G401 (cell line): ENCODE results near the gene IGFLR1. TPM values are rescaled to one million over a fixed set of nuclear protein-coding genes. Genes with fewer than 3 reads are reported as not detected.
"Not testable (repeated sequence)": the region's sequence is repeated elsewhere in the genome, so short reads cannot be mapped to it uniquely, and the experiment has no call there.

ENCODE experiments used
- DNase-seq: peaks from one replicate; pipeline ENCODE4 v3.0.0-alpha.2; 2015; ENCODE audit warnings: low spot score
- in situ Hi-C: cut with HindIII; loops from 2 replicates; pipeline ENCODE4 v1.10.0; 2016; ENCODE audit warnings: low sequenced_read_pairs, mixed read lengths
- total RNA-seq: library from RNA; depleted of rRNA; stranded (reverse); fragments of >200 nt; shearing (Covaris generic); gene quantifications from 2 replicates; pipeline ENCODE4 v1.2.3, GENCODE V29; 2014; rRNA removed

IGFLR1 gene
- total RNA-seq, 1 experiment from 2014 or later, result 4.0 TPM

GRCh38 chr19:35693422-35693821 lies 48.8 kb downstream of the IGFLR1 start:
- in situ Hi-C loops, result loop anchor here (10.0 kb wide), 1 partner anchor 141 kb away; no protein-coding TSS in a partner anchor
- no peak for DNase-seq

- DNase-seq, result no peak
- in situ Hi-C loops, result loop anchor here (10.0 kb wide), 1 partner anchor 143 kb away; no protein-coding TSS in a partner anchor
Observed at GRCh38 chr19:35692010-35692409, 50.2 kb downstream of the IGFLR1 start.

GRCh38 chr19:35691106-35691505 lies 51.1 kb downstream of the IGFLR1 start:
- in situ Hi-C loops, result loop anchor here (10.0 kb wide), 1 partner anchor 144 kb away; no protein-coding TSS in a partner anchor
- DNase-seq, result not testable (repeated sequence)

- no peak for DNase-seq
- in situ Hi-C loops, result loop anchor here (10.0 kb wide), 1 partner anchor 145 kb away; no protein-coding TSS in a partner anchor
Observed at GRCh38 chr19:35689836-35690235, 52.4 kb downstream of the IGFLR1 start.

Other genes starting within 250 kb of the IGFLR1 start
- gene DMKN, start 228.8 kb downstream of the IGFLR1 start, total RNA-seq, result 85.4 and 136 TPM in 2 replicates
- not detected in 2 replicates for gene SBSN, start 214.1 kb downstream of the IGFLR1 start, total RNA-seq
- gene GAPDHS, start 209.0 kb downstream of the IGFLR1 start, total RNA-seq, result 3.2 TPM in 1 of 2 replicates, not detected in the other
- 208 and 254 TPM in 2 replicates for gene TMEM147, start 196.8 kb downstream of the IGFLR1 start, total RNA-seq
- gene ATP4A, start 178.8 kb downstream of the IGFLR1 start, total RNA-seq, result not detected in 2 replicates
- not detected in 2 replicates for gene PMIS2, start 156.3 kb downstream of the IGFLR1 start, total RNA-seq
- gene HAUS5, start 129.7 kb downstream of the IGFLR1 start, total RNA-seq, result 21.5 and 32.4 TPM in 2 replicates
- gene RBM42, start 113.4 kb downstream of the IGFLR1 start, total RNA-seq, result 108 and 119 TPM in 2 replicates
- gene ETV2, start 100.7 kb downstream of the IGFLR1 start, total RNA-seq, result not detected in 2 replicates
- 284 and 429 TPM in 2 replicates for gene COX6B1, start 94.1 kb downstream of the IGFLR1 start, total RNA-seq
- 0.62 TPM in 1 of 2 replicates, not detected in the other for gene UPK1A, start 75.9 kb downstream of the IGFLR1 start, total RNA-seq
- 0.17 TPM in 1 of 2 replicates, not detected in the other for gene ZBTB32, start 37.9 kb downstream of the IGFLR1 start, total RNA-seq
- 2.5 and 4.6 TPM in 2 replicates for gene KMT2B, start 24.4 kb downstream of the IGFLR1 start, total RNA-seq
- gene U2AF1L4, start 3.0 kb upstream of the IGFLR1 start, total RNA-seq, result 6.3 and 44.4 TPM in 2 replicates
- gene PSENEN, start 3.2 kb upstream of the IGFLR1 start, total RNA-seq, result 63.1 and 65.0 TPM in 2 replicates
- 0.80 and 9.2 TPM in 2 replicates for gene LIN37, start 6.1 kb upstream of the IGFLR1 start, total RNA-seq
- gene HSPB6, start 14.6 kb upstream of the IGFLR1 start, total RNA-seq, result not detected in 2 replicates
- gene PROSER3, start 15.7 kb upstream of the IGFLR1 start, total RNA-seq, result 7.9 and 11.9 TPM in 2 replicates
- 1.7 and 4.6 TPM in 2 replicates for gene ARHGAP33, start 33.1 kb upstream of the IGFLR1 start, total RNA-seq
- gene PRODH2, start 70.4 kb upstream of the IGFLR1 start, total RNA-seq, result not detected in 2 replicates
- gene NPHS1, start 110.1 kb upstream of the IGFLR1 start, total RNA-seq, result 0.18 TPM in 1 of 2 replicates, not detected in the other
- 3.0 and 5.2 TPM in 2 replicates for gene KIRREL2, start 114.5 kb upstream of the IGFLR1 start, total RNA-seq
- 121 and 133 TPM in 2 replicates for gene APLP1, start 126.1 kb upstream of the IGFLR1 start, total RNA-seq
- 4.1 and 8.4 TPM in 2 replicates for gene NFKBID, start 158.1 kb upstream of the IGFLR1 start, total RNA-seq
- not detected in 2 replicates for gene HCST, start 160.1 kb upstream of the IGFLR1 start, total RNA-seq
- 7.3 TPM in 1 of 2 replicates, not detected in the other for gene TYROBP, start 165.8 kb upstream of the IGFLR1 start, total RNA-seq
- gene LRFN3, start 193.9 kb upstream of the IGFLR1 start, total RNA-seq, result 6.2 and 15.8 TPM in 2 replicates